Uterus (tissue), 4 donors: ENCODE results near the gene HDC. TPM values are rescaled to one million over a fixed set of nuclear protein-coding genes. Genes with fewer than 3 reads are reported as not detected.

ENCODE experiments used
- DNase-seq, 2 donors: peaks; one replicate each; pipeline ENCODE4 v3.0.0-alpha.2; 2019 to 2020
- H3K27ac ChIP-seq, 2 donors: fragments of 200-600 bp; sonication (generic); 1 replicate in 1 of 2; 2 replicates in 1 of 2; pipeline ENCODE4 v1.5.1; 2016 to 2018
- H3K27me3 ChIP-seq, 2 donors: fragments of 200-600 bp; sonication (generic); one replicate each; pipeline ENCODE4 v1.5.1; 2018 to 2019; ENCODE audit warnings: control low read depth in 1 of 2
- H3K36me3 ChIP-seq, 2 donors: fragments of 200-600 bp; sonication (generic); one replicate each; pipeline ENCODE4 v1.5.1; 2019; ENCODE audit warnings: control low read depth in 1 of 2
- H3K4me1 ChIP-seq, 2 donors: fragments of 200-600 bp; sonication (generic); one replicate each; pipeline ENCODE4 v1.5.1; 2018 to 2019; ENCODE audit warnings: control low read depth in 1 of 2
- H3K4me3 ChIP-seq, 2 donors: fragments of 200-600 bp; sonication (generic); 1 replicate in 1 of 2; 2 replicates in 1 of 2; pipeline ENCODE4 v1.5.1; 2018 to 2019; ENCODE audit warnings: mild to moderate bottlenecking in 1 of 2
- H3K9me3 ChIP-seq, 2 donors: fragments of 200-600 bp; sonication (generic); one replicate each; pipeline ENCODE4 v1.5.1; 2019; ENCODE audit warnings: control low read depth in 1 of 2
- CTCF ChIP-seq, 4 experiments: fragments of 200-600 bp in 2 of 4; fragments of 450-650 bp in 2 of 4; sonication (generic) in 2 of 4; IDR thresholded peaks; one replicate each; pipeline ENCODE4 v1.5.1; 2016 to 2019; ENCODE audit warnings: antibody characterized with exemption in 4 of 4, mild to moderate bottlenecking in 2 of 4, moderate library complexity in 1 of 4
- POLR2A ChIP-seq, 2 donors: fragments of 450-650 bp; IDR thresholded peaks; one replicate each; pipeline ENCODE4 v1.6.1; 2016; ENCODE audit warnings: antibody characterized with exemption in 2 of 2, mild to moderate bottlenecking in 1 of 2, moderate library complexity in 1 of 2
- intact Hi-C: fragments of 100-400 bp; cut with DNase I; formaldehyde crosslinking; loops from one replicate; pipeline ENCODE4 v1.15.1; 2023; ENCODE audit warnings: low total_unique reads
- total RNA-seq, 4 donors: library from RNA; depleted of rRNA in 3 of 4; stranded (reverse); fragments of >200 nt in 3 of 4; gene quantifications; one replicate each; pipeline versions ENCODE4 v1.1.0 to v1.2.4, GENCODE V29; 2014 to 2023
- donor health status: DM: yes; HTN: yes; CAD: no.

The HDC gene
- total RNA-seq, 4 donors from 2014 or later, result 2.1 to 49.2 (median 3.6) TPM; not detected in 1

DNA sequence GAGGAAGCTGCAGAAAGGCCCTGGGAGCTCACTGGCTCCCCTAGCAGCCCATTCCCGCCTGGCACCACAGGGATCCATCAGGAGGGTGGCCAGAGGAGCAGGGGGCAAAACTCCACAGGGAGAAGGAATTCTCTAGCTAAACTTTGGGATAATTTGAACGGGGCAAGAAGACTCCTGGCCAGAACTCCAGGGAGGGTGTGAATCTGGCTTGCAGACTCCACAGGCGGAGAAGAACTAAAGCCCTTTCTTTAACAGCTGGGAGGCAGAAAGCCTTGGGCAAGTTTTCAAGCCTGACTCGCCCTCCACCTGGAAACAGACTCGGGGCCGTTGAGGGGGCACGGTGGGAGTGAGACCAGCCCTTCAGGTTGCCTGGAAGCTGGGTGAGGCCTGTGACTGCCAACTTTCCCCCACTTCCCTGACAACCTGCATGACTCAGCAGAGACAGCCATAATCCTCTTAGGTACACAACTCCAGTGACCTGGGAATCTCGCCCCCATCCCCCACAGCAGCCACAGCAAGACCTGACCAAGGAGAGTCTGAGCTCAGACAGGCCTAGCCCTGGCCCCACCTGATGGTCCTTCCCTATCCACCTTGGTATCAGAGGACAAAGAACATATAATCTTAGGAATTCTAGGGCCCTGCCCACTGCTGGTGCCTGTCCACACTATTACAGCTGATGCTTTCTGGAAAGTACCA lies 54.9 kb downstream of the HDC start:
- H3K4me3 ChIP-seq, result no peak overlapping the region
- TF ChIP-seq POLR2A (IDR thresholded peaks at IDR 0.05) (no peak), CTCF (IDR thresholded peaks at IDR 0.05) (no peak)
- no peak for DNase-seq
- no peaks in the 10 kb centered on the region for H3K27me3 ChIP-seq
- no peak overlapping the region for H3K27ac ChIP-seq
- H3K36me3 ChIP-seq, result no peaks in the 10 kb centered on the region
- no peaks in the 10 kb centered on the region for H3K4me1 ChIP-seq
- H3K9me3 ChIP-seq, result no peaks in the 10 kb centered on the region
- intact Hi-C loops, result no loop called here

DNA sequence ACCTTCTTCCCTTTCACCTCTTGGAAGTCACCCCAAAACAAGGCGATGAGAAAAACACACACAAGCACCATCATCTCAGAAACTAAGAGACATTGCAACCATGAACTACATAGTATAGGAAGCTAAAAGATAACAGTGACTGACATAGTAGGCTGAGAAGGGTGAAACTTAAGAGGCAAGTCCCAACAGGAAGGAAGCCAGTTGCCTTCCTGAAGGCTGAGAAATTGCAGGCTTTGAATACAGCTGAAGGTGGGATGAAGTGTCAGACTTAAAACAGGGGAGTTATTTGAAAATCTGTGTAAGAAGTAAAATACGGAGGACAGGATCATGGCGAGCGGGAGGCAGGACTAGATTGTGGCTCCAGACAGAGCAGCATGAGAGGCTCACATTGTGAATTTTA lies 55.7 kb downstream of the HDC start:
- DNase-seq, result no peak
- H3K9me3 ChIP-seq, result no peaks in the 10 kb centered on the region
- no peak overlapping the region for H3K27ac ChIP-seq
- no peaks in the 10 kb centered on the region for H3K4me1 ChIP-seq
- no peak overlapping the region for H3K4me3 ChIP-seq
- intact Hi-C loops, result no loop called here
- no peaks in the 10 kb centered on the region for H3K27me3 ChIP-seq
- TF ChIP-seq CTCF (IDR thresholded peaks at IDR 0.05) (no peak), POLR2A (IDR thresholded peaks at IDR 0.05) (no peak)
- H3K36me3 ChIP-seq, result no peaks in the 10 kb centered on the region

GRCh38 chr15:50206020-50206419 lies 59.5 kb downstream of the HDC start:
- Histone ChIP-seq H3K4me3 (no peak overlapping the region), H3K9me3 (no peaks in the 10 kb centered on the region), H3K27ac (no peak overlapping the region), H3K4me1 (no peaks in the 10 kb centered on the region), H3K36me3 (no peaks in the 10 kb centered on the region), H3K27me3 (no peaks in the 10 kb centered on the region)
- DNase-seq, result no peak
- TF ChIP-seq CTCF (IDR thresholded peaks at IDR 0.05), result no peak
- intact Hi-C loops, result no loop called here

- H3K36me3 ChIP-seq, result no peaks in the 10 kb centered on the region
- H3K27ac ChIP-seq, result no peak overlapping the region
- no peaks in the 10 kb centered on the region for H3K27me3 ChIP-seq
- DNase-seq, result no peak
- no peaks in the 10 kb centered on the region for H3K4me1 ChIP-seq
- TF ChIP-seq POLR2A (IDR thresholded peaks at IDR 0.05) (no peak), CTCF (IDR thresholded peaks at IDR 0.05) (no peak)
- no peak overlapping the region for H3K4me3 ChIP-seq
- no peaks in the 10 kb centered on the region for H3K9me3 ChIP-seq
- intact Hi-C loops, result no loop called here
Measured at GRCh38 chr15:50202003-50202402, 63.5 kb downstream of the HDC start.

GRCh38 chr15:50192926-50193620 lies 72.5 kb downstream of the HDC start:
- intact Hi-C loops, result no loop called here
- no peaks in the 10 kb centered on the region for H3K27me3 ChIP-seq

More at GRCh38 chr15:50192926-50193620, 72.5 kb downstream of the HDC start:
- Histone ChIP-seq H3K4me1 (no peaks in the 10 kb centered on the region), H3K27ac (no peak overlapping the region), H3K36me3 (no peaks in the 10 kb centered on the region), H3K9me3 (no peaks in the 10 kb centered on the region), H3K4me3 (no peak overlapping the region)
- no peak for TF ChIP-seq CTCF (IDR thresholded peaks at IDR 0.05)
- TF ChIP-seq POLR2A (IDR thresholded peaks at IDR 0.05), result no peak
- DNase-seq, result no peak
